ENCODE data around the gene CXCL1. TPM values are rescaled to one million over a fixed set of nuclear protein-coding genes. Genes with fewer than 3 reads are reported as not detected.

CXCL1 gene
- total and polyA plus RNA-seq, 3 donors from 2014 or later: 0.74 to 1.5 TPM; not detected in 1

DNA sequence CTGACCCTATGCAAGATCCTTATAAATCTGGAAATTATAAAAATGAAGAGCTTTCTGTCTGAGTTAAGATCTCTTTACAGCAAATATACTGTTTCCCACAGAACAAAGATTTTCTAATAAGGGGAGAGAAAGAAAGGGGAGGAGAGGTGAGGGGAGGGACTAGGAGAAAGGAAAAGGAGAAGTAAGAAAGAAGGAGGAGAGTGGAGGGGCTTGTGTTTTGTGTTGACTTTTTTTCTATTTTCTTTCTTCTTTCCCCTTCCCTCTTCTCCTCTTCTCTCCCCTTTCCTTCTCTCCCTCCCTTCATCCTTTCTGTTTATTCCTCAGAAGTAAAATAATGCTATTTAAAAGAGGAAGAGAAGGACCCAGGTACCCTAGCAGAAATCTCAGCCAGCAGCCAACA lies 26.5 kb upstream of the CXCL1 start:
- no peak for TF ChIP-seq POLR2A (IDR thresholded peaks at IDR 0.05)
- TF ChIP-seq CTCF (IDR thresholded peaks at IDR 0.05): no peak
- Histone ChIP-seq H3K4me1 (no peaks in the 10 kb centered on the region), H3K9me3 (no peaks in the 10 kb centered on the region), H3K36me3 (ENCODE audit: low read depth, missing control alignments) (no peaks in the 10 kb centered on the region), H3K27ac (no peak overlapping the region), H3K4me3 (no peak overlapping the region), H3K27me3 (no peaks in the 10 kb centered on the region)
- DNase-seq: no peak
- intact Hi-C loops (cut with DNase I; ENCODE audit: low total_unique reads): no loop called here

DNA sequence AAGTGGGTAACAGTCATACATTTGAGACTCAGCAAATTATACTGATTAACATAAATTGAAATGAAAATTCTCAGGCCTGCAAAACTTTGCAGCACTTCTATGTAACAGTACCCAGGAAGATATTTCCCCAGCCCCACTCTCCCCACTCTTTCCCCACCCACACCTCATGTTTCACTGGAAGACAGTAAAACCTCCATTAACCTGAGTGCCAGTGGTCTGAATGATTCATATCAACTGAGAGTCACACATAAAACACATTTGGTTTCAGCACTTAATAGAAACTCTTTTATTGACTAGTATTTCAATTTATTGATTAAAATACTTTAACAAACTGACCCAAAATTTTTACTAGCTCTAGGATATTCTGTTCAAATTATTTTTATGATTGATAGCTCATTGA lies 25.8 kb upstream of the CXCL1 start:
- intact Hi-C loops (cut with DNase I; ENCODE audit: low total_unique reads): no loop called here
- Histone ChIP-seq H3K27ac (no peak overlapping the region), H3K36me3 (ENCODE audit: low read depth, missing control alignments) (no peaks in the 10 kb centered on the region), H3K4me3 (no peak overlapping the region), H3K4me1 (no peaks in the 10 kb centered on the region), H3K9me3 (no peaks in the 10 kb centered on the region), H3K27me3 (no peaks in the 10 kb centered on the region)
- DNase-seq: no peak
- TF ChIP-seq POLR2A (IDR thresholded peaks at IDR 0.05) (no peak), CTCF (IDR thresholded peaks at IDR 0.05) (no peak)

- H3K27me3 ChIP-seq: no peaks in the 10 kb centered on the region
- no peaks in the 10 kb centered on the region for H3K4me1 ChIP-seq
- H3K9me3 ChIP-seq: no peaks in the 10 kb centered on the region
- TF ChIP-seq CTCF (IDR thresholded peaks at IDR 0.05) (no peak), POLR2A (IDR thresholded peaks at IDR 0.05) (no peak)
- intact Hi-C loops (cut with DNase I; ENCODE audit: low total_unique reads): no loop called here
- no peak overlapping the region for H3K27ac ChIP-seq
- 78 to 87% methylated on average over 3 of the region's 3 CpGs for WGBS, 2 donors
- H3K36me3 ChIP-seq (ENCODE audit: low read depth, missing control alignments): no peaks in the 10 kb centered on the region
- no peak for DNase-seq
- no peak overlapping the region for H3K4me3 ChIP-seq
Measured at GRCh38 chr4:73844345-73844744, 24.8 kb upstream of the CXCL1 start.

DNA sequence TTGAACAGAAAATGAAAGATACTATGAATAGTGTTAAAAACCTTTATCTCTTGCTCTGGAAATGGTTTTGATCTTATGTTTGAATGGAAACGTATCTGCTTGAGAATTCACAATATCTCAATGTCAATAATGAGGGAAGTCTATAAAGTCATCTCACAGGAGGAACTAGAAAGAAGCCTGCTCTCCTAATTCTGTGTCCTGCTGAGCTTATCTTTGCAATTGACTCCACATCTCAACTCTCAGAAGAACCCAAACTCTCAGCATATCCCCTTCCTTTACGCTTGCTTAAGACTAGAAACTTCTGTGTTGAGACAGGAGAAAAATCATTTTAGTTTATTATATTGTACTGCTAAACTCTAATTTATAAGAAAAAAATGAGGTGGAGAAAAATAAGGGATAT lies 24.4 kb upstream of the CXCL1 start:
- H3K27me3 ChIP-seq: no peaks in the 10 kb centered on the region
- no peak for TF ChIP-seq CTCF (IDR thresholded peaks at IDR 0.05)
- no peak for TF ChIP-seq POLR2A (IDR thresholded peaks at IDR 0.05)
- 74 to 77% methylated on average over 2 of the region's 2 CpGs for WGBS, 2 donors
- H3K4me1 ChIP-seq: no peaks in the 10 kb centered on the region
- no peak for DNase-seq
- no peaks in the 10 kb centered on the region for H3K9me3 ChIP-seq
- H3K27ac ChIP-seq: no peak overlapping the region
- H3K4me3 ChIP-seq: no peak overlapping the region
- intact Hi-C loops (cut with DNase I; ENCODE audit: low total_unique reads): no loop called here
- H3K36me3 ChIP-seq (ENCODE audit: low read depth, missing control alignments): no peaks in the 10 kb centered on the region

DNA sequence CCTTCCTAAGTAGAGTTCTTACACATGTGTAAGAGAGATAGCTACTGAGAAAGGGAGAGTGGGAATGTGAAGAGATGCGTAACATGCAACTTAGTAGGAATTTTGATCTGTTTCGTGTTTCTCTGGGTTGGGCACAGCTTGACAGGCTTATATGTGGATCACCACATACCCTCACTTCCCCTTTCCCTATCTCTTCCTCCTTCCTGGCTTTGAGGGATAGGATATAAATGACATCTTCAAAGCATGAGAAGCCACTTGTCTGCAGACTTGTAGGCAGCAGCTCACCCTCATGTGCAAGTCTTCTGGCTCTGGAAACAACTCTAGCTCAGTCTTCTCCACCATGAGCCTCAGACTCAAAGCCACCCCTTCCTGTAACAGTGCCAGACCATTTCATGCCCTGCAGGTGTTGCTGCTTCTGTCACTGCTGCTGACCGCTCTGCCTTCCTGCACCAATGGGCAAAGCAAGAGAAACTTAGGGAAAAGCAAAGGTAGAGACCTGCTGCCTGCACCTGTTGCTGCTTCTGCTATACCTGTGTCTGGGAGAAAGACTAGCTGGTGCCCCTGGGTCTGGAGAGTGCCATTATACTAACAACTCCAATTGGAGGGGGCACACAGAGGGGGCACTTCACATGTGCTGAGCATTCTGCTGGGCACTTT lies 21.5 kb upstream of the CXCL1 start:
- H3K27ac ChIP-seq: no peak overlapping the region
- TF ChIP-seq POLR2A (IDR thresholded peaks at IDR 0.05) (no peak), CTCF (IDR thresholded peaks at IDR 0.05) (no peak)
- WGBS, 2 donors: 73 to 96% methylated on average over 3 of the region's 3 CpGs

More for the DNA sequence above, 21.5 kb upstream of the CXCL1 start:
- no peak overlapping the region for H3K4me3 ChIP-seq
- no peaks in the 10 kb centered on the region for H3K27me3 ChIP-seq
- H3K9me3 ChIP-seq: no peaks in the 10 kb centered on the region
- no peaks in the 10 kb centered on the region for H3K36me3 ChIP-seq (ENCODE audit: low read depth, missing control alignments)
- H3K4me1 ChIP-seq: no peaks in the 10 kb centered on the region
- DNase-seq: no peak
- intact Hi-C loops (cut with DNase I; ENCODE audit: low total_unique reads): no loop called here
